Gastrocnemius medialis (tissue), 4 donors: Measurements from ENCODE around the gene GREB1.

Source experiments
- POLR2A ChIP-seq, 2 donors: fragments of 450-650 bp; IDR thresholded peaks; one replicate each; pipeline ENCODE4 v1.6.1; 2017; ENCODE audit warnings: antibody characterized with exemption in 2 of 2, mild to moderate bottlenecking in 2 of 2, moderate library complexity in 2 of 2
- TF ChIP-seq, protein P1 (sequence below), 5 experiments: fragments of 450-650 bp in 3 of 5; fragments of 200-600 bp in 2 of 5; sonication (generic) in 2 of 5; IDR thresholded peaks in 4 of 5; conservative IDR thresholded peaks in 1 of 5; 1 replicate in 4 of 5; 2 replicates in 1 of 5; pipeline ENCODE4 v1.5.1; 2016 to 2019; ENCODE audit warnings: antibody characterized with exemption in 5 of 5, mild to moderate bottlenecking in 3 of 5, moderate library complexity in 3 of 5

DNA sequence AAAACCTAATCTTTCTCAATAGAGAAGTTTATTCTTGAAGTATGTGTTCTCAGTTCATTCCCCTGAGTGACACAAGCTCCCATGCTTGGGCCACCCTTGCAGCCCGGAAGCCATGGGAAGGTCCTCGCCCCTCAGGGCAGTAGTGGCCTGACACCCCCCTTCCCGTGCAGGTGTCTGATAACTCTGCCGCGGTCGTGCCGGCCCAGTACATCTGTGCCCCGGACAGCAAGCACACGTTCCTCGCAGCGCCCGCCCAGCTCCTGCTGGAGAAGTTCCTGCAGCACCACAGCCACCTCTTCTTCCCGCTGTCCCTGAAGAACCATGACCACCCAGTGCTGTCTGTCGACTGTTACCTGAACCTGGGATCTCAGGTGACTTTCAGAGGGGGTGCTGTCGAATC is 103.7 kb downstream of the GREB1 start:
- TF ChIP-seq, protein P1, sequence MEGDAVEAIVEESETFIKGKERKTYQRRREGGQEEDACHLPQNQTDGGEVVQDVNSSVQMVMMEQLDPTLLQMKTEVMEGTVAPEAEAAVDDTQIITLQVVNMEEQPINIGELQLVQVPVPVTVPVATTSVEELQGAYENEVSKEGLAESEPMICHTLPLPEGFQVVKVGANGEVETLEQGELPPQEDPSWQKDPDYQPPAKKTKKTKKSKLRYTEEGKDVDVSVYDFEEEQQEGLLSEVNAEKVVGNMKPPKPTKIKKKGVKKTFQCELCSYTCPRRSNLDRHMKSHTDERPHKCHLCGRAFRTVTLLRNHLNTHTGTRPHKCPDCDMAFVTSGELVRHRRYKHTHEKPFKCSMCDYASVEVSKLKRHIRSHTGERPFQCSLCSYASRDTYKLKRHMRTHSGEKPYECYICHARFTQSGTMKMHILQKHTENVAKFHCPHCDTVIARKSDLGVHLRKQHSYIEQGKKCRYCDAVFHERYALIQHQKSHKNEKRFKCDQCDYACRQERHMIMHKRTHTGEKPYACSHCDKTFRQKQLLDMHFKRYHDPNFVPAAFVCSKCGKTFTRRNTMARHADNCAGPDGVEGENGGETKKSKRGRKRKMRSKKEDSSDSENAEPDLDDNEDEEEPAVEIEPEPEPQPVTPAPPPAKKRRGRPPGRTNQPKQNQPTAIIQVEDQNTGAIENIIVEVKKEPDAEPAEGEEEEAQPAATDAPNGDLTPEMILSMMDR (IDR thresholded peaks at IDR 0.05 in 4 of 5, conservative IDR thresholded peaks at IDR 0.05 in 1 of 5): no peak
- TF ChIP-seq POLR2A (IDR thresholded peaks at IDR 0.05): no peak
